Esophagus (tissue), 2 donors: ENCODE results near the gene ZNF804A. TPM values are rescaled to one million over a fixed set of nuclear protein-coding genes. Genes with fewer than 3 reads are reported as not detected.
"Not testable (repeated sequence)": the region's sequence is repeated elsewhere in the genome, so short reads cannot be mapped to it uniquely, and the experiment has no call there.

Source experiments
- H3K27ac ChIP-seq, 2 donors: one replicate each; pipeline ENCODE4 v1.5.1; 2013; ENCODE audit warnings: low read depth in 2 of 2, mild to moderate bottlenecking in 2 of 2, inconsistent platforms in 1 of 2, low read length in 1 of 2, moderate library complexity in 1 of 2
- H3K27me3 ChIP-seq, 2 donors: one replicate each; pipeline ENCODE4 v1.6.1; 2013; ENCODE audit warnings: low read length in 2 of 2, control low read depth in 1 of 2, mild to moderate bottlenecking in 1 of 2; ENCODE audit not compliant: insufficient read depth in 2 of 2, control insufficient read depth in 1 of 2
- H3K36me3 ChIP-seq, 2 donors: one replicate each; pipeline ENCODE4 v1.6.1; 2013; ENCODE audit warnings: low read length in 1 of 2; ENCODE audit not compliant: control insufficient read depth in 2 of 2, insufficient read depth in 2 of 2
- H3K4me1 ChIP-seq, 2 donors: one replicate each; pipeline ENCODE4 v1.6.1; 2013; ENCODE audit warnings: low read length in 1 of 2; ENCODE audit not compliant: control insufficient read depth in 2 of 2, insufficient read depth in 2 of 2
- H3K4me3 ChIP-seq, 2 donors: one replicate each; pipeline ENCODE4 v1.5.1; 2013; ENCODE audit warnings: low read length in 2 of 2, mild to moderate bottlenecking in 2 of 2, low read depth in 1 of 2, moderate library complexity in 1 of 2
- H3K9me3 ChIP-seq, 2 donors: one replicate each; pipeline ENCODE4 v1.6.1; 2013; ENCODE audit warnings: mild to moderate bottlenecking in 2 of 2, low read depth in 1 of 2, low read length in 1 of 2, moderate library complexity in 1 of 2; ENCODE audit not compliant: control insufficient read depth in 2 of 2, insufficient read depth in 1 of 2
- WGBS, 2 donors: extraction: QIAGEN DNeasy Blood & Tissue Kit; methylation state at CpG; one replicate each; pipeline ENCODE4 v1.1.7; 2013; 5-methylcytosine and 5-hydroxymethylcytosine counted together
- polyA plus RNA-seq, 2 donors: library from polyadenylated mRNA; stranded (reverse); fragments of 200-250 nt; gene quantifications; one replicate each; pipeline ENCODE4 v1.2.3, GENCODE V29; 2013
- donor health status: healthy with polysubstance abuse.
- donor health status: Bipolar disorder and iron deficiency.

Gene ZNF804A
- polyA plus RNA-seq, 2 donors: 0.01 TPM; not detected in 1

- Histone ChIP-seq H3K4me3 (no peak overlapping the region), H3K27me3 (no peaks in the 10 kb centered on the region), H3K36me3 (no peaks in the 10 kb centered on the region), H3K27ac (no peak overlapping the region), H3K9me3 (no peaks in the 10 kb centered on the region), H3K4me1 (no peaks in the 10 kb centered on the region)
- 98 to 99% methylated on average over 2 of the region's 2 CpGs for WGBS, 2 donors
These were observed 279.6 kb downstream of the ZNF804A start for GRCh38 chr2:184877909-184878308.

GRCh38 chr2:184879671-184880070, 281.3 kb downstream of the ZNF804A start:
- no peak overlapping the region for H3K4me3 ChIP-seq
- H3K27me3 ChIP-seq: no peaks in the 10 kb centered on the region
- WGBS, 2 donors: 52 to 81% methylated on average over 1 of the region's 1 CpG
- no peaks in the 10 kb centered on the region for H3K36me3 ChIP-seq
- no peaks in the 10 kb centered on the region for H3K4me1 ChIP-seq
- H3K27ac ChIP-seq: no peak overlapping the region
- no peaks in the 10 kb centered on the region for H3K9me3 ChIP-seq

- H3K9me3 ChIP-seq, H3K4me3 ChIP-seq, H3K27ac ChIP-seq, H3K4me1 ChIP-seq, H3K27me3 ChIP-seq, H3K36me3 ChIP-seq: not testable (repeated sequence)
- WGBS, 2 donors: 79 to 81% methylated on average over 2 of the region's 2 CpGs
These were observed 288.3 kb downstream of the ZNF804A start for GRCh38 chr2:184886585-184886984.

- Histone ChIP-seq H3K36me3 (no peaks in the 10 kb centered on the region), H3K9me3 (no peaks in the 10 kb centered on the region), H3K4me1 (no peaks in the 10 kb centered on the region), H3K27ac (no peak overlapping the region), H3K27me3 (no peaks in the 10 kb centered on the region), H3K4me3 (no peak overlapping the region)
These were observed 292.0 kb downstream of the ZNF804A start for GRCh38 chr2:184890311-184890710.

DNA sequence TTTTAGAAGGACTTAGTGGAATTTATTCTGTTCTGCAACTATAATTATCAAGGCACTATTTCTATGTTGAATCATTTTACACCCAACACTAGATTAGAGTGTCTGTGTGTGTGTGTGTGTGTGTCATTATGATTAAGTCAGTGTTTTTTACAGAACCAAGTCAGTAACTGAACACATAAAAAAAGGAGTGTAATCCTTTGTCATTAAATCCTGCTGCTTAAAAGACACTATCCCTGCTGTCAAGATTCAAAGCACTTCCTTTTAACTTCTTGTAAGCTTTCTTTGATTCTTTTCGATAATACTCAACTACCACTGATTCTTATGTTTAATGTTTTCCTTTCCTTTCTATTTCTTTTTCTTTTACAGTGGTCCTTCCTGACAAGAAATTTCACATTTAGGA, 306.7 kb downstream of the ZNF804A start:
- no peak overlapping the region for H3K4me3 ChIP-seq
- 47 to 57% methylated on average over 1 of the region's 1 CpG for WGBS, 2 donors
- no peaks in the 10 kb centered on the region for H3K4me1 ChIP-seq
- no peaks in the 10 kb centered on the region for H3K27me3 ChIP-seq
- no peaks in the 10 kb centered on the region for H3K36me3 ChIP-seq
- H3K27ac ChIP-seq: no peak overlapping the region
- H3K9me3 ChIP-seq: no peaks in the 10 kb centered on the region

DNA sequence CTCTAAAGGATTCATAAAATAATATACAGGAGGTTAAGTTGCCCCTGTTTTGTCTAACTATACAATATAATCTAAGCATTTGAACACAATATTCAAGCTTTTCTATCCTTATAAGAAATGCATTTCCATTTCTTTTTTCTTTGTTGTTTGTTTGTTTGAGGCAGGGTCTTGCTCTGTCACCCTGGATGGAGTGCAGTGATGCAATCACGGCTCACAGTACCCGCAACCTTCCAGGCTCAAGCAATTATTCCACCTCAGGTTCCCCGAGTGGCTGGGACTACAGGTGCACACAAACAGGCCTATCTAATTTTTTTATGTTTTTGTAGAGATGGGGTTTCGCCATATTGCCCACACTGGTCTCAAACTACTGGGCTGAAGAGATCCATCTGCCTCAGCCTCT, 307.8 kb downstream of the ZNF804A start:
- no peaks in the 10 kb centered on the region for H3K36me3 ChIP-seq
- 83 to 88% methylated on average over 4 of the region's 4 CpGs for WGBS, 2 donors
- H3K4me1 ChIP-seq: no peaks in the 10 kb centered on the region
- no peak overlapping the region for H3K4me3 ChIP-seq
- no peak overlapping the region for H3K27ac ChIP-seq
- H3K27me3 ChIP-seq: no peaks in the 10 kb centered on the region
- no peaks in the 10 kb centered on the region for H3K9me3 ChIP-seq

DNA sequence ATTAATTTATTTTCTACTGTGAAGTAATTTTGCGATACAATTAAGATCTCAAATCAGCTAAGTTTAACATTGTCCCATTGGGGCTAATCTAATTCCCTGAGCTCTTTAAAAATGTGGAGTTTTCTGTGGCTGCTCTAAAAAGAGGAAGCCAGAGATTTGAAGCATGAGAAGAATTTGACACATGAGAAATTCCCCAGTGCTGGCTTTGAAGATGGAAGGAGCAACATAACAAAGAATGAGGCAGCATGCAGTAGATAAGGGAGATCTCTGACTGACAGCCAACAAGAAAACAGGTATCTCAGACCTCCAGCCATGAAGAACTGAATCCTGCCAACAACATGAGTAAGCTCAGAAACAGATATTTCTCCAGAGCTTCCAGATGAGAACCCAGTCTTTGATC, 308.4 kb downstream of the ZNF804A start:
- Histone ChIP-seq H3K27me3 (no peaks in the 10 kb centered on the region), H3K36me3 (no peaks in the 10 kb centered on the region), H3K4me3 (no peak overlapping the region), H3K4me1 (no peaks in the 10 kb centered on the region), H3K9me3 (no peaks in the 10 kb centered on the region), H3K27ac (no peak overlapping the region)
- WGBS, 2 donors: 85 to 90% methylated on average over 1 of the region's 1 CpG

- Histone ChIP-seq H3K27ac (no peak overlapping the region), H3K27me3 (no peaks in the 10 kb centered on the region), H3K4me3 (no peak overlapping the region), H3K9me3 (no peaks in the 10 kb centered on the region), H3K4me1 (no peaks in the 10 kb centered on the region), H3K36me3 (no peaks in the 10 kb centered on the region)
- WGBS, 2 donors: 38 to 53% methylated on average over 1 of the region's 1 CpG
These were observed 310.6 kb downstream of the ZNF804A start for GRCh38 chr2:184908966-184909365.

DNA sequence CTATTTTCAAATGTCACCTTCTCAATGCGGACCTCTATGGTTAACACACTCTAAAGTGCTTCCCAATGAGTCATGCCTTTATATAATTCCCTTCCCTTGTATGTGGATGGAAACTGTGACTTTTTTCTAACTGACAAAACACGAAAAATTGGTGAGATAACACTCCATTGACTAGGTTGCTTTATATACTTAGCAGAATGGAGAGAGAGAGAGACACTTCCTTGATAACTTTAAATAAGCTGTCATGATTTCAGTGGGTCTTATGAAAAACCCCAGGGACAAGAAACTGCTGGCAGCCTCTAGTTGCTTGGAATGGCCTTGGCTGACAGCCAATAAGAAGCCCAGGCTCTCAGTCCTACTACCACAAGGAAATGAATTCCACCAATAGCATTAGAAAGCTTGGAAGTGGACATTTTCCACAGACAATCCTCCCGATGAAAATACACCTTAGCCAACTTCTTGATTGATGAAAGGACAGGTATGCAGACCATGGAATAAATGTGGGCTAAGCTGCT, 322.2 kb downstream of the ZNF804A start:
- Histone ChIP-seq H3K27me3 (no peaks in the 10 kb centered on the region), H3K4me1 (no peaks in the 10 kb centered on the region), H3K4me3 (no peak overlapping the region), H3K27ac (no peak overlapping the region), H3K9me3 (no peaks in the 10 kb centered on the region), H3K36me3 (no peaks in the 10 kb centered on the region)
- WGBS, 2 donors: 34 to 51% methylated on average over 3 of the region's 3 CpGs

GRCh38 chr2:184921676-184922075, 323.3 kb downstream of the ZNF804A start:
- Histone ChIP-seq H3K27me3 (no peaks in the 10 kb centered on the region), H3K4me1 (no peaks in the 10 kb centered on the region), H3K9me3 (no peaks in the 10 kb centered on the region), H3K4me3 (no peak overlapping the region), H3K27ac (no peak overlapping the region), H3K36me3 (no peaks in the 10 kb centered on the region)
- WGBS, 2 donors: 59 to 73% methylated on average over 2 of the region's 2 CpGs
